Measurements from ENCODE around the gene ADARB1.

The ADARB1 gene

GRCh38 chr21:45228171-45228641 is 153.8 kb downstream of the ADARB1 start:
- peak; percentile 87 for DNase-seq (ENCODE audit: low spot score)

- no peak for DNase-seq (ENCODE audit: low spot score)
Observed at GRCh38 chr21:45228656-45229240, 154.4 kb downstream of the ADARB1 start.

- no peak for DNase-seq (ENCODE audit: low spot score)
Observed at GRCh38 chr21:45231705-45232104, 157.3 kb downstream of the ADARB1 start.

GRCh38 chr21:45234127-45234526 is 159.7 kb downstream of the ADARB1 start:
- DNase-seq (ENCODE audit: low spot score): no peak

GRCh38 chr21:45234965-45235364 is 160.6 kb downstream of the ADARB1 start:
- DNase-seq (ENCODE audit: low spot score): no peak

GRCh38 chr21:45235488-45235887 is 161.1 kb downstream of the ADARB1 start:
- no peak for DNase-seq (ENCODE audit: low spot score)

- DNase-seq (ENCODE audit: low spot score): no peak
Observed at GRCh38 chr21:45236481-45236880, 162.1 kb downstream of the ADARB1 start.

- DNase-seq (ENCODE audit: low spot score): no peak
Observed at GRCh38 chr21:45237401-45237800, 163.0 kb downstream of the ADARB1 start.

GRCh38 chr21:45241357-45241756 is 167.0 kb downstream of the ADARB1 start:
- no peak for DNase-seq (ENCODE audit: low spot score)

GRCh38 chr21:45243603-45244002 is 169.2 kb downstream of the ADARB1 start:
- DNase-seq (ENCODE audit: low spot score): no peak

GRCh38 chr21:45244799-45245340 is 170.5 kb downstream of the ADARB1 start:
- no peak for DNase-seq (ENCODE audit: low spot score)

- no peak for DNase-seq (ENCODE audit: low spot score)
Observed at GRCh38 chr21:45246386-45247320, 172.3 kb downstream of the ADARB1 start.

GRCh38 chr21:45248301-45248892 is 174.0 kb downstream of the ADARB1 start:
- DNase-seq (ENCODE audit: low spot score): no peak

GRCh38 chr21:45248893-45249381 is 174.6 kb downstream of the ADARB1 start:
- DNase-seq (ENCODE audit: low spot score): no peak

GRCh38 chr21:45249626-45250025 is 175.2 kb downstream of the ADARB1 start:
- no peak for DNase-seq (ENCODE audit: low spot score)

GRCh38 chr21:45250272-45250671 is 175.9 kb downstream of the ADARB1 start:
- no peak for DNase-seq (ENCODE audit: low spot score)

- no peak for DNase-seq (ENCODE audit: low spot score)
Observed at GRCh38 chr21:45250914-45251634, 176.7 kb downstream of the ADARB1 start.

- no peak for DNase-seq (ENCODE audit: low spot score)
Observed at GRCh38 chr21:45251635-45252447, 177.5 kb downstream of the ADARB1 start.

GRCh38 chr21:45252448-45252925 is 178.1 kb downstream of the ADARB1 start:
- DNase-seq (ENCODE audit: low spot score): no peak

GRCh38 chr21:45253180-45253579 is 178.8 kb downstream of the ADARB1 start:
- no peak for DNase-seq (ENCODE audit: low spot score)

Data from AG08396 (cell line).